VCaP (cell line): ENCODE data around the gene LTBP3.

Source experiments
- H3K27ac ChIP-seq: fragments of 450-650 bp; 2 replicates; pipeline ENCODE4 v1.5.1; 2017
- CTCF ChIP-seq: fragments of 450-650 bp; conservative IDR thresholded peaks from 2 replicates; pipeline ENCODE4 v1.5.1; 2017; ENCODE audit warnings: mild to moderate bottlenecking, moderate library complexity

Gene LTBP3

DNA sequence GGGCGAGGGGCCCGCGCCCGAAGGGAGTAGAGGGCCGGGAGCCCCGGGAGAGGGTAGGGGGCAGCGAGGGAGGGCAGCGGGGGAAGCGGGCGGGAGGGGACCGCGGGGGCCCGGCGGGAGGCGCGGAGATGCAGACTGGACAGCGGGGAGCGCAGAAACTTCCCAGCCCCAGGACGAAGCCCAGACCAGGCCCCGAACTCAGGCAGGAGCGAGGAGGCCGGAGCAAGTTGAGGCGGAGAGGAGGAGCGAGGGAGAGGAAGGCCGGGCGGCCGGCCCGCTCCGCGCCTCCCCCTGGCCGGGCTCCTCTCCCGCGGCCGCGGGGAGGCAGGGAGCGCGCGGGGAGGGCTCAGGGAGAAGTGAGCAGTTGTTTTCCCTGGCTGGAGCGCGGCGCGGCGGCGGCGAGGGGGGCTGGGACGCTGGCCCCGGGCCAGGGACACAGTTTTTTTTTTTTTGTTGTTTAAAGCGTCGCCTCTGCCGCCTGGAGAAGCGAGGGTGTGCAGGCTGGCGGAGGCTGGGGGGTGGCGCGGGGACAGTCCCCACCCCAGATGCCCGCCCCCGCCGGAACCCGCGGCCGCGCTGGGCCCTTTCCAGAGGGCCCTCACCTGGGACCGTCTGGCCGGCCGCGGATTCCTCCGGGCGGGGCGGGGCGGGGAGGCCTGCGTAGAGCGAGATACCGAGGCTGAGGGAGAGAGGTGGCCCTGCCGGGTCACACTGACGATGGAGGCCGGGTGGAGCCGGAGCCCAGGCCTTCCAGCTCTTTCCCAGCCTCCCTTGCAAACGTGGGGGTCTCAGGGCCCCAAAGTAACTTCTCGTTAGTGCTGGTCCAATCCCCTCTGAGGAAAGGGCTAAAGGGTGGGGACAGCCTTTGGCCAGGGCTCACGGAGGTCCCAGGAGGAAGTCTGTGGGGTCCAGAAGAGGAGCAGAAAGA is at the start of gene LTBP3:
LTBP3 (minus strand) TSS at position 358 of the 928 bp plus-strand sequence. CDS start 400 bp downstream, outside the sequence.
- TF ChIP-seq CTCF: peak; percentile 37
- peak within 1 kb of the TSS; percentile 98 for H3K27ac ChIP-seq

GRCh38 chr11:65606876-65607613 is 48.9 kb upstream of the LTBP3 start:
- H3K27ac ChIP-seq: no peak overlapping the region

DNA sequence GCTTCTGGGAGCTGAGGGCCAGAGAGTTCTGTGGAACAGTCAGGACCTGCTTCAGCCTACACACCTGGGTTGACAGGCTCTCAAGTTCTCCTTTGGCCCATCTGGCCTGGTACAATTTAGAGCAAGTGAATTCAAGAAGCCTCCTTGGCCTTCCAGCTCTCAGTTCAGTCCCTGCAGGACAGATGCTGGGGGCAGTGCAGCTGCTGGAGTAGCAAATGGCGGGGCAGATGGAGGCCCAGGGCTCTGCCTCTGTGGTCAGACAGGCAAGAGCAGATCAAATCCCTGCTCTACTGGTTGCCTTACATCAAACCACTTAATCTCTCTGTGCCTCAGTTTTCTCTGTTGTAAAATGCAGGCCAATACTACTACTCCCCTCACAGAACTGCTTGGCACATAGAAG is 46.1 kb upstream of the LTBP3 start:
- TF ChIP-seq CTCF: no peak
- H3K27ac ChIP-seq: no peak overlapping the region

More at GRCh38 chr11:65606876-65607613, 48.9 kb upstream of the LTBP3 start:
- no peak; the same call in 1 of the 2 replicates for TF ChIP-seq CTCF

- H3K27ac ChIP-seq: no peak overlapping the region; the same call in 1 of the 2 replicates
- TF ChIP-seq CTCF: no peak
Observed at GRCh38 chr11:65599955-65600246, 41.7 kb upstream of the LTBP3 start.

- no peak overlapping the region; the same call in 1 of the 2 replicates for H3K27ac ChIP-seq
- TF ChIP-seq CTCF: no peak
Observed at GRCh38 chr11:65599216-65599954, 41.2 kb upstream of the LTBP3 start.

DNA sequence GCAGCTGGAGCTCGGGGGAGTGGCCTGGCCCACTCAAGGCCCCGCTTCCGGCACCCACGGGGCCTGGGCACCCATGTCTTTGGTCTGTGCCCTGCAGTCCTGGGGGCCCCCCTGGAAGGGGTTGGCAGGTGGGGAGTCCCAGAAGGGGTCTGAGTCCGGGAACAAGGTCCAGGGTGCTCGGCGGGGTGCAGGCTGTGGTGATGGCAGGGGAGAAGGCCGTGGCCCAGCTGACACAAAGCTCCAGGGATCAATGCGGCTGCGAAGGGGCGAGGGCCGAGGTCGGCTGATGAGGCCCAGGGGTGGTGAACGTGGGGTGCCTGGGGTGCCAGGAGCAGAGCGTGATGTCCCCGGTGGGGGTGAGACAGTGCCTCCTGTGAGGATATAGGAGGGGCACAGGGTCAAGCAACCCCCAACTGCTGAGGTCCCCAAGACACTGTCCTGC is 40.1 kb upstream of the LTBP3 start:
- no peak overlapping the region for H3K27ac ChIP-seq
- TF ChIP-seq CTCF: no peak

GRCh38 chr11:65596520-65596919 is 38.4 kb upstream of the LTBP3 start:
- no peak for TF ChIP-seq CTCF
- no peak overlapping the region for H3K27ac ChIP-seq
